PC-9 (cell line): ENCODE results near the gene FAM81B. TPM values are rescaled to one million over a fixed set of nuclear protein-coding genes. Genes with fewer than 3 reads are reported as not detected.

Source experiments
- BruUV-seq: library from RNA; stranded (reverse); fragments of 400-500 nt; replicated peaks from 2 replicates; lab custom pipeline; 2021; lab: Mats Ljungman, UMichigan
- CTCF ChIA-PET: fragments of 300-600 bp; sonication (Branson Sonifier 250); formaldehyde crosslinking; loops from one replicate; lab custom pipeline; 2022; ENCODE audit warnings: antibody characterized with exemption; lab: Charles Lee
- POLR2A ChIA-PET: fragments of 300-600 bp; sonication (Branson Sonifier 250); formaldehyde crosslinking; loops from one replicate; lab custom pipeline; 2022; ENCODE audit warnings: antibody characterized with exemption; ENCODE audit not compliant: unreplicated experiment; lab: Charles Lee
- DNase-seq, 2 experiments: peaks; one replicate each; pipeline versions ENCODE4 v3.0.0 to v3.0.0-alpha.2; 2015 to 2022; ENCODE audit warnings: mixed read lengths in 1 of 2
- H2AFZ ChIP-seq: fragments of 200-600 bp; sonication (generic); 2 replicates; pipeline ENCODE4 v1.8.1; 2017; ENCODE audit warnings: antibody characterized with exemption
- H3F3A ChIP-seq: fragments of 200-600 bp; sonication (generic); 2 replicates; pipeline ENCODE4 v1.8.1; 2017; ENCODE audit warnings: antibody characterized with exemption, mild to moderate bottlenecking, low read depth; ENCODE audit not compliant: insufficient read depth
- H3K27ac ChIP-seq: fragments of 200-600 bp; sonication (generic); 2 replicates; pipeline ENCODE4 v1.6.1; 2016; ENCODE audit warnings: mixed run types
- H3K27me3 ChIP-seq: fragments of 200-600 bp; sonication (generic); 2 replicates; pipeline ENCODE4 v1.6.1; 2016; ENCODE audit warnings: low read depth, mixed run types; ENCODE audit not compliant: insufficient read depth
- H3K36me3 ChIP-seq: fragments of 200-600 bp; sonication (generic); 2 replicates; pipeline ENCODE4 v1.6.1; 2016; ENCODE audit warnings: low read depth, mixed run types
- H3K4me1 ChIP-seq: fragments of 200-600 bp; sonication (generic); replicated peaks from 2 replicates; pipeline ENCODE4 v1.6.1; 2016; ENCODE audit warnings: mixed run types; ENCODE audit not compliant: insufficient read depth
- H3K4me2 ChIP-seq: fragments of 200-600 bp; sonication (generic); 2 replicates; pipeline ENCODE4 v1.6.1; 2017; ENCODE audit warnings: mixed run types
- H3K4me3 ChIP-seq: fragments of 200-600 bp; sonication (generic); 2 replicates; pipeline ENCODE4 v1.6.1; 2016; ENCODE audit warnings: mixed run types
- H3K79me2 ChIP-seq: fragments of 200-600 bp; sonication (generic); 2 replicates; pipeline ENCODE4 v1.6.1; 2017; ENCODE audit warnings: low read depth, mixed run types
- H3K9me2 ChIP-seq: fragments of 200-600 bp; sonication (generic); 2 replicates; pipeline ENCODE4 v1.8.1; 2017; ENCODE audit warnings: mild to moderate bottlenecking; ENCODE audit not compliant: insufficient read depth
- H3K9me3 ChIP-seq: fragments of 200-600 bp; sonication (generic); 2 replicates; pipeline ENCODE4 v1.8.1; 2016; ENCODE audit warnings: low read depth; ENCODE audit not compliant: insufficient read depth
- H4K20me1 ChIP-seq: fragments of 200-600 bp; sonication (generic); 2 replicates; pipeline ENCODE4 v1.8.1; 2017; ENCODE audit not compliant: insufficient read depth
- CTCF ChIP-seq: fragments of 200-600 bp; sonication (generic); conservative IDR thresholded peaks from 2 replicates; pipeline ENCODE4 v1.6.1; 2017; ENCODE audit warnings: mixed run types, antibody characterized with exemption, mild to moderate bottlenecking, moderate library complexity
- EZH2 ChIP-seq: fragments of 200-600 bp; sonication (generic); IDR thresholded peaks from 2 replicates; pipeline ENCODE4 v1.8.0; 2017; ENCODE audit warnings: antibody characterized with exemption, low read depth
- intact Hi-C: fragments of 100-400 bp; cut with micrococcal nuclease; formaldehyde crosslinking; loops from one replicate; pipeline ENCODE4 v1.10.0; 2022; ENCODE audit not compliant: unreplicated experiment
- total RNA-seq: library from RNA; stranded (reverse); gene quantifications from 2 replicates; pipeline ENCODE4 v1.2.3, GENCODE V29; 2021

FAM81B gene
- total RNA-seq, 1 experiment from 2014 or later = 5.0 TPM

DNA sequence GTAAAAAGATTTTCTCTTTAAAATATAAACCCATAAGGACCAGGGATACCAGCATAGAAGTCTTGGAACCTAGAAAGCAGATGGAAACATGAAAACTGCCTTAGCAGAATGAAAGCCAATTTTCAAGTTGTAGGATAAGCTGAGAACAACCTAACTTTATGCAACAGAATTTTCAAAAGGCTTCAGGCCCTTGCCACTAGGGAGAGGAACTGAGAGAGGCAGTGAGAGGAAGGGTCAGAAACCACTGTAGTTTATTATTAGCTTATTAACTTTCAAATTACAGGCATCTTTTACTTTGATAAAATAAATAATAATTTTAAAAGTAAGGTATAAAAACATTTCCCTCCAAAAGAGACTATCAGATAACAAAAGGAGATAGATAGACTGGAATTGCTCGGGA lies 33.4 kb downstream of the FAM81B start:
- no peaks in the 10 kb centered on the region for H3K79me2 ChIP-seq
- BruUV-seq = no TSS peak
- no peak for DNase-seq
- TF ChIP-seq CTCF (no peak), EZH2 (no peak)
- intact Hi-C loops = no loop called here
- ChIA-PET CTCF (no interaction called here), POLR2A (no interaction called here)
- no peaks in the 10 kb centered on the region for H3K9me3 ChIP-seq
- H3K4me3 ChIP-seq = no peak overlapping the region
- H2AFZ ChIP-seq = no peak overlapping the region
- no peaks in the 10 kb centered on the region for H3K9me2 ChIP-seq
- no peaks in the 10 kb centered on the region for H4K20me1 ChIP-seq
- no peaks in the 10 kb centered on the region for H3K27me3 ChIP-seq
- H3K4me2 ChIP-seq = no peak overlapping the region
- H3F3A ChIP-seq = no peaks in the 10 kb centered on the region
- no peaks in the 10 kb centered on the region for H3K4me1 ChIP-seq
- H3K27ac ChIP-seq = no peak overlapping the region
- H3K36me3 ChIP-seq = no peaks in the 10 kb centered on the region

DNA sequence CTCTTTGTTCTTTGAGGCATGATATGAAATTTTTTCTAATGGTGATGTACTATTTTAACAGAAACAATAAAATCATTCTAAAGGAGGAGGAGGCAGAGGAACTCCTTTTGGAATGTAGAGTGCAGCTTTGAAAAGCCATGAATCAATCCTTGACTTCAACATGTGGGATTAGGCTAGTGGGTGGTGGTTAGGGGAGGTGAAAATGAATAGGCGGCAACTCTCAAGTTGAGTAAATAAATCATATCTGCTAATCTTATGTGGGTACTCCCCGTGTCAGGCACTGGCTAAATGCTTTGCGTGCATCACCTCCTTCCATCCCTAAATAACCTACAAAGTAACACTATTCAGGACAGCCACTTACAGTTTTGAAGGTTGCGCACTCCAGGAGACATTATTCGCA lies 35.1 kb downstream of the FAM81B start:
- no peaks in the 10 kb centered on the region for H3K36me3 ChIP-seq
- no peaks in the 10 kb centered on the region for H3F3A ChIP-seq
- H3K4me1 ChIP-seq = no peaks in the 10 kb centered on the region
- ChIA-PET CTCF (no interaction called here), POLR2A (no interaction called here)
- H3K9me3 ChIP-seq = no peaks in the 10 kb centered on the region
- TF ChIP-seq CTCF (no peak), EZH2 (no peak)
- no peak overlapping the region for H3K4me2 ChIP-seq
- intact Hi-C loops = no loop called here
- BruUV-seq = no TSS peak
- no peak overlapping the region for H2AFZ ChIP-seq
- no peaks in the 10 kb centered on the region for H3K79me2 ChIP-seq
- no peaks in the 10 kb centered on the region for H3K27me3 ChIP-seq
- no peak overlapping the region for H3K4me3 ChIP-seq
- DNase-seq = no peak
- no peak overlapping the region for H3K27ac ChIP-seq
- H3K9me2 ChIP-seq = no peaks in the 10 kb centered on the region
- no peaks in the 10 kb centered on the region for H4K20me1 ChIP-seq

GRCh38 chr5:95432779-95433178 lies 41.6 kb downstream of the FAM81B start:
- no peaks in the 10 kb centered on the region for H3K27me3 ChIP-seq
- H3F3A ChIP-seq = no peaks in the 10 kb centered on the region
- ChIA-PET CTCF (no interaction called here), POLR2A (no interaction called here)
- TF ChIP-seq CTCF = no peak
- TF ChIP-seq EZH2 = no peak
- no peaks in the 10 kb centered on the region for H3K4me1 ChIP-seq
- no peaks in the 10 kb centered on the region for H3K9me3 ChIP-seq
- H2AFZ ChIP-seq = no peak overlapping the region
- no peak for DNase-seq
- no peak overlapping the region for H3K4me3 ChIP-seq
- no peaks in the 10 kb centered on the region for H3K9me2 ChIP-seq
- H3K27ac ChIP-seq = no peak overlapping the region
- intact Hi-C loops = no loop called here
- no peaks in the 10 kb centered on the region for H4K20me1 ChIP-seq
- BruUV-seq = no TSS peak
- H3K36me3 ChIP-seq = no peaks in the 10 kb centered on the region
- H3K4me2 ChIP-seq = no peak overlapping the region
- H3K79me2 ChIP-seq = no peaks in the 10 kb centered on the region
